SHP77 (cell line): ENCODE results near the gene PA2G4.
"Not testable (repeated sequence)": the region's sequence is repeated elsewhere in the genome, so short reads cannot be mapped to it uniquely, and the experiment has no call there.

ENCODE experiments used
- DNase-seq, 2 experiments: peaks; one replicate each; lab custom pipeline; 2025; lab: John Stamatoyannopoulos, UW

PA2G4 gene

GRCh38 chr12:56104109-56104814, at the start of gene PA2G4:
Gene PA2G4, plus strand, starts transcription at chr12:56104559. Its CDS starts 179 bp downstream, at chr12:56104738.
- peak; percentile 98 to 99 for DNase-seq

DNA sequence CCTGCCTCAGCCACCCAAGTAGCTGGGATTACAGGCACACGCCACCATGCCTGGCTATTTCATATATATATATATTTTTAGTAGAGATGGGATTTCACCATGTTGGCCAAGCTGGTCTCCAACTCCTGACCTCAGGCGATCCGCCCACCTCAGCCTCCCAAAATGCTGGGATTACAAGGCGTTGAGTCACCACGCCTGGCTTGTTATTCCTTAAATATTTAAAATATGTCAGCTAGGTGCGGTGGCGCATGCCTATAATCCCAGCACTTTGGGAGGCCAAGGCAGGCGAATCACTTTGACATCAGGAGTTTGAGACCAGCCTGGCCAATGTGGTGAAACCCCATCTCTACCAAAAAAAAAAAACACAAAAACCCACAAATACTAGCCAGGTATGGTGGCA, 44.4 kb upstream of the PA2G4 start:
- DNase-seq, result not testable (repeated sequence)

- DNase-seq, result no peak
These were observed 42.4 kb upstream of the PA2G4 start for GRCh38 chr12:56061982-56062381.

DNA sequence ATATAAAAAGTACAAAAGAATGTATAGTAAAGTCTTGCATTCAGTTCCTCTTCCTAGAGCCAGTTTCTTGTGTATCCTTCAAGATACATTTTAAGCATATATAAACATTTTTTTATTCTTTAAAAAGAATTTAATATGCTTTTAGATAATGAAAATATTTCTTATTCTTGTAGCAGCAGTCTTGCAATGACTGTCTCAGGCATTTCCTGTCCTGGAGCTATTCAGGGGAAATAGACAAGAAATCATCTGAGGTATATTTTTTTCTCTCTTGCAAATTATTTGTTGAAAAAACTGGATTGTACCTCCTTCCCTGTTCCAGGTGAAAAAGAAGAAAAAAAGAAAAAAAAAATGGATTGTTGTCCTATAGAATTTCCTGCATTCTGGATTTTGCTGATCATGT, 41.4 kb upstream of the PA2G4 start:
- DNase-seq, result no peak

DNA sequence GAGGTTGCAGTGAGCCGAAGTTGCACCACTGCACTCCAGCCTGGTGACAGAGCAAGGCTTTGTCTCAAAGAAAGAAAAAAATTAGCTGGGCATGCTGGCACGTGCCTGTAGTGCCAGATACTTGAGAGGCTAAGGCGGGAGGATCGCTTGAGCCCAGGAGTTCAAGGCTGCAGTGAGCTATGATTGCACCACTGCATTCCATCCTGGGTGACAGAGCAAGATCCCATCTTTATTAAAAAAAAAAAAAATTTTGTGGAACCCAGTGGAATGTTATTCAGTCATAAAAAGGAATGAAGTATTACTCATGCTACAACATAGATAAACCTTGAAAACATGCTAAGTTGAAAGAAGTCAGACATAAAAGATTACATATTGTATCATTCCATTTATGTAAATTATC, 32.7 kb upstream of the PA2G4 start:
- no peak for DNase-seq

- DNase-seq, result no peak
These were observed 30.0 kb upstream of the PA2G4 start for GRCh38 chr12:56074396-56074795.

GRCh38 chr12:56077966-56078365, 26.4 kb upstream of the PA2G4 start:
- DNase-seq, result not testable (repeated sequence)

- DNase-seq, result no peak
These were observed 25.9 kb upstream of the PA2G4 start for GRCh38 chr12:56078427-56078826.

- peak; percentile 66 to 73 for DNase-seq
These were observed 25.2 kb upstream of the PA2G4 start for GRCh38 chr12:56078931-56079722.

DNA sequence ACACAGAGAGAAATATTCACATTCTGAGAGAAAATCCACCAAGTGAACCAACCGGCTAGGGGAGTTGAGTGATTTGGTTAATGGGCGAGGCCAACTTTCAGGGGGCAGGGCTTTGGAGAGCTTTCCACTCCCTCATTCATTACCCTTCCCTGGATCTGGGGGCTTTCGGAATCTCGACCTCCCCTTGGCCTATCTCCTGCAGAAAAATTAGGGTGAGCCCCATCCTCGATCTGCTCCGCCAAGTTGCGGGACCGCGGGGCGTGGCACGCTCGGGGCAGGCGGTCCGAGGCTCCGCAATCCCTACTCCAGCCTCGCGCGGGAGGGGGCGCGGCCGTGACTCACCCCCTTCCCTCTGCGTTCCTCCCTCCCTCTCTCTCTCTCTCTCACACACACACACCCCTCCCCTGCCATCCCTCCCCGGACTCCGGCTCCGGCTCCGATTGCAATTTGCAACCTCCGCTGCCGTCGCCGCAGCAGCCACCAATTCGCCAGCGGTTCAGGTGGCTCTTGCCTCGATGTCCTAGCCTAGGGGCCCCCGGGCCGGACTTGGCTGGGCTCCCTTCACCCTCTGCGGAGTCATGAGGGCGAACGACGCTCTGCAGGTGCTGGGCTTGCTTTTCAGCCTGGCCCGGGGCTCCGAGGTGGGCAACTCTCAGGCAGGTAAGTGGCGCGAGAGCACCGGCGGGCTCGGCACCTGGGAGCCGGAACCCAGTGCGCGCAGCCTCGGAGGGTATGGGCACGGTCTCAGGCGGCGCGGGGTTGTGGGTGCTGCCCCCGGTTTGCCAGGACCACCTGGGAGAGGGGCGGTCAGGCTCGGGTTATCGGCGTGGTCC, 24.4 kb upstream of the PA2G4 start, which contains the start of gene ERBB3:
ERBB3 (plus strand) TSS at position 443 of the 833 bp plus-strand sequence; CDS start at position 579, 136 bp downstream.
- peak; percentile 16 to 26 for DNase-seq

- DNase-seq, result no peak
These were observed 23.7 kb upstream of the PA2G4 start for GRCh38 chr12:56080556-56081138.

DNA sequence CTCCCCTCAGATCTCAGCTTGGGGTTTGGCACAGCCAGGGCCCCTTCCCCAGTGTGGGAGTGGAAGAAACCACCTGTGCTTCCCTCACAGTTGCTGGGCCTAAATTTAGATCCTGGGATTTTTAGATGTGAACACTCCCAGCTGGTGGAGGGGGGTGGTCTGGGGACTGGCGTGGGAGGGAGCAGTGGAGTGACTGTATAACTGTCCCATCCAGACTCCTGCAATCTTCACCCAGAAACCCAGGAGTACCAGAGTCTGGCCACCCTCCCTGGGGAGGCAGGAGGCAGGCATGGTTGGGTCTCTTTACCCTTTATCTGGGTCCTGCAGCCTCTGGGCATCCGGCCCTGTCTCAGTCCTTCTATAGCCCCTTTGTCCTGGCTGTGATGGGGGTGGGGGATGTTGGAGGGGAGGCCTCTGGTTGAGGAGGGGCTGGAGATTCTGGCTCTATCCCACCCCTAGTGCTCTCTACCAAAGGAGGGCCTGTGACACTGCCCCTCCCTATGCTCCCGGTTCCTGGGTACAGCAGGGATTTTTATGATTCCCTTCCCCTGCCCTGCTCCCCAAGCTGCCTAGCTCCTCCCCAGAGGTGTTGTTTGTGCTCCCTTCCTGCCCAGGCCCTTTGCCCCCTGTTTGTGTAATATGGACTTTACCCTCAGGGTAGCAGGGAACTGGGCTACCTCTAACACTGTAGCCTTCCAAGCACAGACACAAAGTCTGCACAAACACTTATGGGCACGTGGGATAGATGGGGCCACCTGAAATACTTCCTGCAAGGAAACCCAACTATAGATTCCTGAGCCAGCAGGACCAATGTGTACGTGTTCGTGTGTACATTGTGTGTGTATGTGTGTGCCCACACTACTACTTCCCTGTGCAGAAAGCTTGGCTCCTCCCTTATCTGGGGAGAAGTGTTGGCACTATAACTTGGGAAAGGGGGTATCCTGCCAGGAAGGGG, 22.7 kb upstream of the PA2G4 start:
- no peak for DNase-seq

DNA sequence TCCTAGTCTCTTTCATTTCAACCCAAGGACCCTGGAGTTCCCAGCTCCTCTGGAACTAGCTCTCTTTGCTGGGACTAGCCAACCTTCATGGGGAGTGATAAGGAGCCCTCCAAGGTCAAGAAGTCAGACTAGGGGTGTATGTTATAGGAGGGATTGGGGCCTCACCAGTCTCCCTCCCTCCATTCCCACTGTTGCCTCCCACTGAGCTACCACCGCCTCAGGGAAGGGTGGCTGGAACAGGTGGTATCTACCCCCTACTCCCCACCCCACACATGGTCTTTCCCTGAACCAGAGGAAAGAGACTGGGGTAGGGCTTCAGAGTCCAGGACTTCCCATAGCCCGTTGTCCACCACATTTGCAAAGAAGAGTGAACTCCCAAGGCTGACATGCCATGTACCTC, 22.0 kb upstream of the PA2G4 start:
- DNase-seq, result no peak

GRCh38 chr12:56082967-56083366, 21.4 kb upstream of the PA2G4 start:
- DNase-seq, result no peak

- peak; percentile 5 to 15 for DNase-seq
These were observed 19.3 kb upstream of the PA2G4 start for GRCh38 chr12:56084958-56085543.

DNA sequence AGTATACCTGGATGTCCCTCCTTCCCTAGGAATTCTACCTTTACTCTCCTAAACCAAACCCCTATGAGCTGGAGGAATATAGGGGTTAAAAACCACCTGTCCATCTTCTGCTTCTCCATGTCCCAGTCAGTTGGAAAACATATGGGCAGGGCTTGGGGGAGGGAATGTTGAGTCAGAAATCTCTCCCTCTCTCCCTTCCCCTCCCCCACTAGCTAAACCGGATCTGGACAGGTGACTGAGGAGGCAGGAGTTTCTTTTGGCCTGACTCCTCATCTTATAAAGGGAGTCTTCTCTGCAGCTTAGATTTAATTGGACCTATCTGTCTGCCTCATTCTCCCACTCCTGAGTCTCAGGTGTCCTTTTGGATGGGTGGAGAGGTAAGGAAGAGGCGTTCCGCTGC, 18.3 kb upstream of the PA2G4 start:
- DNase-seq, result no peak

- DNase-seq, result no peak
These were observed 17.8 kb upstream of the PA2G4 start for GRCh38 chr12:56086608-56087007.

GRCh38 chr12:56087220-56087619, 17.1 kb upstream of the PA2G4 start:
- peak; percentile 7 to 24 for DNase-seq

- DNase-seq, result no peak
These were observed 6.6 kb upstream of the PA2G4 start for GRCh38 chr12:56097738-56098137.

- no peak for DNase-seq
These were observed 5.8 kb upstream of the PA2G4 start for GRCh38 chr12:56098592-56098991.
